NT2/D1 (cell line): ENCODE measurements around the gene GPX4.
A peak's percentile ranks its signal among the peaks of the same experiment; 100 is the strongest.

ENCODE experiments used
- DNase-seq: peaks from one replicate; pipeline ENCODE4 v3.0.0-alpha.2; 2011; ENCODE audit warnings: low read depth, low spot score
- H3K27me3 ChIP-seq: 2 replicates; pipeline ENCODE4 v1.6.0; 2011; ENCODE audit warnings: mild to moderate bottlenecking; ENCODE audit not compliant: insufficient read length, insufficient read depth
- H3K36me3 ChIP-seq: 2 replicates; pipeline ENCODE4 v1.6.1; 2011; ENCODE audit warnings: mild to moderate bottlenecking, low read length, mixed read lengths; ENCODE audit not compliant: insufficient read depth, insufficient read length
- H3K4me1 ChIP-seq: 2 replicates; pipeline ENCODE4 v1.5.1; 2011; ENCODE audit not compliant: insufficient read depth, insufficient read length
- H3K4me3 ChIP-seq: 2 replicates; pipeline ENCODE4 v1.5.1; 2011; ENCODE audit warnings: low read depth; ENCODE audit not compliant: insufficient read length
- H3K9ac ChIP-seq: 2 replicates; pipeline ENCODE4 v1.6.0; 2011; ENCODE audit warnings: low read depth; ENCODE audit not compliant: insufficient read length
- H3K9me3 ChIP-seq: 2 replicates; pipeline ENCODE4 v1.5.1; 2011; ENCODE audit warnings: mild to moderate bottlenecking, low read length; ENCODE audit not compliant: insufficient read depth
- SUZ12 ChIP-seq: IDR thresholded peaks from 2 replicates; pipeline ENCODE4 v1.6.1; 2011; ENCODE audit not compliant: insufficient read length, insufficient read depth; ENCODE audit errors: extremely low read depth
- YY1 ChIP-seq: IDR thresholded peaks from 2 replicates; pipeline ENCODE4 v1.6.1; 2011; ENCODE audit not compliant: insufficient read length, insufficient read depth
- ZNF274 ChIP-seq: IDR thresholded peaks from 2 replicates; pipeline ENCODE4 v1.6.1; 2011; ENCODE audit warnings: mild to moderate bottlenecking, low read depth, low read length

The GPX4 gene

GRCh38 chr19:1132552-1133383 is 29.0 kb downstream of the GPX4 start:
- H3K27me3 ChIP-seq: no peaks in the 10 kb centered on the region
- TF ChIP-seq SUZ12 (no peak), ZNF274 (no peak), YY1 (no peak)
- H3K4me1 ChIP-seq: peaks cover 24% of the 10 kb centered on the region
- H3K4me3 ChIP-seq: peak overlapping the region; percentile 26
- DNase-seq: no peak
- peaks cover 54% of the 10 kb centered on the region for H3K36me3 ChIP-seq
- H3K9ac ChIP-seq: peak overlapping the region; percentile 78
- no peaks in the 10 kb centered on the region for H3K9me3 ChIP-seq

DNA sequence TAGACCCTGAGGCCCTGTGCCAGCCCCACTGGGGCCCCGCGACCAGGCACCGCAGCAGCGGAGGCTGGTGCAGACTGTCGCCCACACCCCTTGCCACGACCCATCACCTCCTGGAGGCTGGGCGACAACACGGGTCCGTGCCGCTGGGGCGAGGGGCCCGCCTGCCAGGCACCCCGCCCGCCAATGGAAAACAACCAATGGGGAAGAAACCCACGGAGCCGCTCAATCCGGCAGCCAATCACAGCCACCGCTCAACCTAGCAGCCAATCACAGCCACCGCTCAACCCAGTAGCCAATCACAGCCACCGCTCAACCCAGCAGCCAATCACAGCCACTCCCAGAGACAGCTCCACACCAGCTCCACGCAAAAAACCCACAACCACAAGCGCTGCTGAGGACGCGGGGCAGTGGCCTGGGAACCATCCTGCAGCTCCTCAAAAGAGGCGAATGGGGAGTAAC is 29.7 kb downstream of the GPX4 start:
- Histone ChIP-seq H3K27me3 (no peaks in the 10 kb centered on the region), H3K9me3 (no peaks in the 10 kb centered on the region), H3K9ac (peak overlapping the region; percentile 78), H3K4me1 (peaks cover 24% of the 10 kb centered on the region), H3K36me3 (peaks cover 53% of the 10 kb centered on the region), H3K4me3 (no peak overlapping the region)
- TF ChIP-seq YY1 (no peak), SUZ12 (no peak)
- DNase-seq: no peak

- Histone ChIP-seq H3K27me3 (no peaks in the 10 kb centered on the region), H3K4me3 (no peak overlapping the region), H3K9ac (no peak overlapping the region), H3K36me3 (peaks cover 53% of the 10 kb centered on the region), H3K9me3 (no peaks in the 10 kb centered on the region), H3K4me1 (peaks cover 24% of the 10 kb centered on the region)
- no peak for TF ChIP-seq SUZ12
- TF ChIP-seq ZNF274: no peak
- no peak for TF ChIP-seq YY1
- no peak for DNase-seq
Observed at GRCh38 chr19:1134431-1134830, 30.6 kb downstream of the GPX4 start.

DNA sequence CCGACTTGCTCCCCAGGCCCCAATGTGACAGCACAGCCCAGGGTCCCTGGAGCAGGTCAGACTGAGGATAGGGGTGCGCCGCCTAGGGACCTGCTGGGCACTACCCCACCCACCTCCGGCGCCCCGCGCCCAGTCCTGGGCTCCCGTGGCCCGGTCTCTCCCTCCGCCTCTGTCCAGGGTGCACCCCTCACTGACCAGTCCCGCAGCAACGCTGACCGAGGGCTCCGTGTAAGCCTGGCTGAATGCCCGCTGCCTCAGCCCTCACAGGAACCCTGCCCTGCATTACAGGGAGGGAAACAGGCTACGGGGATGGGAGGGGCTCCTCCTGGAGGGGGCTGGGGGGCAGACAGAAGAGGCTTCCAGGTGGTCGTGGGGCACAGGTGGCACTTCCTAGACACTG is 31.7 kb downstream of the GPX4 start:
- H3K36me3 ChIP-seq: peaks cover 47% of the 10 kb centered on the region
- DNase-seq: no peak
- no peaks in the 10 kb centered on the region for H3K9me3 ChIP-seq
- no peaks in the 10 kb centered on the region for H3K27me3 ChIP-seq
- no peak overlapping the region for H3K4me3 ChIP-seq
- TF ChIP-seq ZNF274: no peak
- no peak for TF ChIP-seq SUZ12
- TF ChIP-seq YY1: no peak
- H3K9ac ChIP-seq: no peak overlapping the region
- peaks cover 24% of the 10 kb centered on the region for H3K4me1 ChIP-seq

GRCh38 chr19:1136201-1136600 is 32.4 kb downstream of the GPX4 start:
- no peak overlapping the region for H3K9ac ChIP-seq
- peaks cover 21% of the 10 kb centered on the region for H3K4me1 ChIP-seq
- H3K27me3 ChIP-seq: no peaks in the 10 kb centered on the region
- peaks cover 46% of the 10 kb centered on the region for H3K36me3 ChIP-seq
- no peak for TF ChIP-seq SUZ12
- TF ChIP-seq ZNF274: no peak
- no peak for TF ChIP-seq YY1
- H3K9me3 ChIP-seq: no peaks in the 10 kb centered on the region
- no peak overlapping the region for H3K4me3 ChIP-seq
- no peak for DNase-seq

DNA sequence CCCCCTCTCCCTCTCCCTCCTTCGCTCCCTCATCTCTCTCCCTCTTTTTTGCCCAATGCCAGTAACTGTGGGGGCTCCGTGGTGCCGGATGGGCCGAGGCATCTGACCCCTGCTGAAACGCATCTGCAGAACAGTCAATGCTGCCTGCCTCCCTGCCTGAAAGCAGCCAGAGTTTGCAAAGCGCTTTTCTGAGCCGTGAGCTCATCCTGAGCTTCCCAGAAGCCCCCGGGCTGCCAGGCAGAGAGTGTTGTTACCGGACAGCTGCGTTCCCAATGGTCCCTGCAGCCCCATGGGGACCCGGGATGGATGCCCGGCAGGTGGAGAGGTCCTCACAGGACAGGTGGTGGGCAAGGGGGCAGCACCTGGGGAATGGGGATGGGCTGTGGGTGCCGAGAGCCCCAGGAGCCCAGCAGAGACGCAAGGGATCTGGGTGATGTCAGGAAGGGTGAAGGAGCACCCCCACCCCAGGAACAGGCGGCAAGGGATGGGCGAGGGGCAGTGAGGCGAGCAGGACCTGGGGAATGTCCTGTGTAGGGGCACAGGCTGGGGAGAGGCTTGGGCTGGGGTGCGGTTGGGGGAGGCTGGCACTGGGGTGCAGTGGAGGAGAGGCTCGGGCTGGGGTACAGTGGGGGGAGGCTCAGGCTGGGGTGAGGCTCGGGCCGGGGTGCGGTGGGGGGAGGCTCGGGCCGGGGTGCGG is 33.0 kb downstream of the GPX4 start:
- Histone ChIP-seq H3K9me3 (no peaks in the 10 kb centered on the region), H3K27me3 (no peaks in the 10 kb centered on the region), H3K36me3 (peaks cover 52% of the 10 kb centered on the region), H3K9ac (no peak overlapping the region), H3K4me1 (peaks cover 21% of the 10 kb centered on the region), H3K4me3 (no peak overlapping the region)
- no peak for TF ChIP-seq YY1
- no peak for TF ChIP-seq SUZ12
- TF ChIP-seq ZNF274: no peak
- no peak for DNase-seq

GRCh38 chr19:1138121-1138520 is 34.3 kb downstream of the GPX4 start:
- Histone ChIP-seq H3K4me1 (peaks cover 13% of the 10 kb centered on the region), H3K9ac (no peak overlapping the region), H3K36me3 (peaks cover 61% of the 10 kb centered on the region), H3K9me3 (no peaks in the 10 kb centered on the region), H3K4me3 (no peak overlapping the region), H3K27me3 (no peaks in the 10 kb centered on the region)
- TF ChIP-seq ZNF274 (no peak), SUZ12 (no peak), YY1 (no peak)
- no peak for DNase-seq
